Common myeloid progenitor, CD34-positive (primary cell): ENCODE measurements around the gene ESCO1.

Source experiments
- CTCF ChIA-PET: fragments of 350-600 bp; sonication (Branson Sonifier 250); formaldehyde crosslinking; loops from one replicate; lab custom pipeline; 2021; ENCODE audit warnings: antibody characterized with exemption; lab: Charles Lee
- POLR2A ChIA-PET: fragments of 350-600 bp; sonication (Branson Sonifier 250); formaldehyde crosslinking; loops from one replicate; lab custom pipeline; 2021; ENCODE audit warnings: antibody characterized with exemption; lab: Charles Lee
- DNase-seq, 3 donors: peaks; one replicate each; pipeline versions ENCODE4 v3.0.0 to v3.0.0-alpha.2; 2013
- H3K27ac ChIP-seq, 2 experiments: 1 replicate in 1 of 2; 2 replicates in 1 of 2; pipeline ENCODE4 v1.7.0; 2013; ENCODE audit warnings: inconsistent platforms in 2 of 2, low read length in 2 of 2, mild to moderate bottlenecking in 2 of 2, low read depth in 1 of 2, moderate library complexity in 1 of 2; ENCODE audit not compliant: severe bottlenecking in 2 of 2, insufficient read depth in 1 of 2, poor library complexity in 1 of 2
- H3K27me3 ChIP-seq, 5 experiments: replicated peaks in 2 of 5; 1 replicate in 3 of 5; 2 replicates in 2 of 5; pipeline versions ENCODE4 v1.6.1 to v1.7.0; 2013; ENCODE audit warnings: low read length in 4 of 5, mild to moderate bottlenecking in 2 of 5, moderate library complexity in 2 of 5, inconsistent platforms in 1 of 5; ENCODE audit not compliant: insufficient read depth in 5 of 5, control insufficient read depth in 4 of 5
- H3K36me3 ChIP-seq, 4 experiments: 1 replicate in 2 of 4; 2 replicates in 2 of 4; pipeline versions ENCODE4 v1.6.1 to v1.7.0; 2013; ENCODE audit warnings: low read length in 3 of 4, control low read depth in 1 of 4, mild to moderate bottlenecking in 1 of 4; ENCODE audit not compliant: control insufficient read depth in 4 of 4, insufficient read depth in 4 of 4
- H3K4me1 ChIP-seq, 4 experiments: 1 replicate in 3 of 4; 2 replicates in 1 of 4; pipeline versions ENCODE4 v1.6.1 to v1.7.1; 2013; ENCODE audit warnings: low read length in 3 of 4, mild to moderate bottlenecking in 3 of 4, control low read depth in 1 of 4, inconsistent platforms in 1 of 4, moderate library complexity in 1 of 4; ENCODE audit not compliant: control insufficient read depth in 4 of 4, insufficient read depth in 4 of 4; ENCODE audit errors: control extremely low read depth in 1 of 4
- H3K4me3 ChIP-seq, 7 experiments: 1 replicate in 4 of 7; 2 replicates in 3 of 7; pipeline versions ENCODE4 v1.5.1 to v1.7.0; 2013; ENCODE audit warnings: mild to moderate bottlenecking in 7 of 7, low read length in 6 of 7, moderate library complexity in 6 of 7, inconsistent platforms in 2 of 7, low read depth in 2 of 7, control low read depth in 1 of 7; ENCODE audit not compliant: insufficient read depth in 4 of 7, control insufficient read depth in 1 of 7; ENCODE audit errors: extremely low read depth in 1 of 7
- H3K9me3 ChIP-seq, 5 experiments: 1 replicate in 4 of 5; 2 replicates in 1 of 5; pipeline versions ENCODE4 v1.6.1 to v1.7.1; 2013; ENCODE audit warnings: low read length in 4 of 5, mild to moderate bottlenecking in 2 of 5, inconsistent platforms in 1 of 5, low read depth in 1 of 5, moderate library complexity in 1 of 5; ENCODE audit not compliant: control insufficient read depth in 4 of 5, insufficient read depth in 2 of 5; ENCODE audit errors: control extremely low read depth in 1 of 5
- WGBS: methylation state at CpG from one replicate; pipeline ENCODE4 v1.1.5; 2013; ENCODE audit not compliant: insufficient coverage; 5-methylcytosine and 5-hydroxymethylcytosine counted together

ESCO1 gene

DNA sequence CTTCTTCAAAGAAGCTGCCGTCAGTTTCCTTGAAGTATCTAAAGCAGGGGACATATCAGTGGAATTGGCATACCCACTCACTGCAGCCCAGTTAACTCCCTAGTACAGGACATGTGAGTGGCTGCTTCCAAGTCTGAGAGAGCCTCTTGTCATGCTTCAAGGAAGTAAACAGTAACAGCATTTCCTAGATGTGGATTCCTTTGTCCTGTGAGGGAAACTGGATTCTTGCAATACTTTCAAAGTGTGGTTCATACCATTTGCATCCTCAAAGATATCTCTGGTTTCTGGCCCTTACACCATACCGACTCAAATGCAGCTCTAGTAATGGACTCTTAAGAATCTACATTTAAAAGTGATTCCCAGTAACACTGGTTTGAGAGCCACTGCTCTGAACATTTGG, 87.2 kb downstream of the ESCO1 start:
- Histone ChIP-seq H3K27me3 (no peaks in the 10 kb centered on the region), H3K4me1 (no peaks in the 10 kb centered on the region), H3K4me3 (no peak overlapping the region), H3K9me3 (no peaks in the 10 kb centered on the region), H3K27ac (no peak overlapping the region), H3K36me3 (peaks cover 0 to 7% (median 3%) of the 10 kb centered on the region in 4 experiments)
- ChIA-PET CTCF (no interaction called here), POLR2A (no interaction called here)
- DNase-seq, result no peak
- 100% methylated on average over 2 of the region's 2 CpGs for WGBS

DNA sequence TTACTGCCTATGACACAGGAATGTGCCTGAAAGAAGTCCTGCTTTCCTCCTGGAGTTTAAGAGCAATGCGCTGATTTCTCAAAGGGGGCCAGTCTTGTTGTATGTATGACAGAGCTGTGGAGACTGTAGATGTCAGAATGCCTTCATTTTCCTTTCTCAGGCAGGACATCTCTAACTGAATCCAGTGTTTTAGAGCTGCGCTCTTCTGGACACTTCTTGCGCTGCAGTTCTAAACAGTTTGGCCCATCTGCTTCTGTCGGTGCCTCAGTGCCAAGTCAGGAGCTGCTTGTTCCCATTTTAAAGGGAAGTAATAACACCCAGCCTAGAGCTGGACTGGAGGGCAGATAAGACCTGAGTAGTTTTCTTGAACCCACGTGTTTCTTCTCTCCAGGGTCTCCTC, 91.4 kb downstream of the ESCO1 start:
- peaks cover 0 to 7% (median 3%) of the 10 kb centered on the region in 4 experiments for H3K36me3 ChIP-seq
- no peak for DNase-seq
- ChIA-PET CTCF (no interaction called here), POLR2A (no interaction called here)
- no peak overlapping the region for H3K27ac ChIP-seq
- no peak overlapping the region for H3K4me3 ChIP-seq
- 95% methylated on average over 5 of the region's 5 CpGs for WGBS
- H3K4me1 ChIP-seq, result no peaks in the 10 kb centered on the region
- no peaks in the 10 kb centered on the region for H3K27me3 ChIP-seq
- no peaks in the 10 kb centered on the region for H3K9me3 ChIP-seq

DNA sequence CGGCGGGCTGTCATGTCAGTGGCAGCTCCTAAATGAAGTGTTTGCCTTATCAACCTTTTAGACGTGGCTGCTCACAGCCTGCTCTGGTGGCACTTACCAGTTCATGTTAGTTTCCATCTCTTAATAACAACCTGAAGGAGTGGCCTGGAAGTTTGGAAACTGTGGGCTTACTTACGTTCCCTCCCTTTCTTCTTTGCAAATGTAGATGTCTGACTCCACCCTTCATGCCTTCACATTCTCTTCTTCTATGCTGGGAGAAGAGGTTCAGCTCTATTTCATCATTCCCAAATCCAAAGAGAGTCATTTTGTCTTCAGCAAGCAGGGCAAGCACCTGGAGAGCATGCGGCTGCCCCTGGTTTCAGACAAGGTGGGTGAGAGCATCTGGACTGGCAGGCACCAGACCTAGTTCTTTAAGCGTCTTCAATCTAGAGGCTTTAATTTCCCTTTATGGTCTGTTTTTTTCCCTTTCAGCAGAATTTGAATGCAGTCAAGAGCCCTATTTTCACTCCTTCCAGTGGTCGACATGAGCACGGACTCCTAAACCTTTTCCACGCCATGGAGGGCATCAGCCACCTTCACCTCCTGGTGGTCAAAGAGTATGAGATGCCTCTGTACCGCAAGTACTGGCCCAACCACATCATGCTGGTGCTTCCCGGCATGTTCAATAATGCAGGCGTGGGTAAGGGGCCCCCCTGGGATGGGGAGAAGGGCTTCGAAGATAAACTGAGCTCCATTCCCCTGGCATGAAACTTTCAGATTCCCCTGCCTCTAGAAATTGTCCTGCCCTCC, 92.4 kb downstream of the ESCO1 start:
- 98% methylated on average over 11 of the region's 13 CpGs for WGBS

DNA sequence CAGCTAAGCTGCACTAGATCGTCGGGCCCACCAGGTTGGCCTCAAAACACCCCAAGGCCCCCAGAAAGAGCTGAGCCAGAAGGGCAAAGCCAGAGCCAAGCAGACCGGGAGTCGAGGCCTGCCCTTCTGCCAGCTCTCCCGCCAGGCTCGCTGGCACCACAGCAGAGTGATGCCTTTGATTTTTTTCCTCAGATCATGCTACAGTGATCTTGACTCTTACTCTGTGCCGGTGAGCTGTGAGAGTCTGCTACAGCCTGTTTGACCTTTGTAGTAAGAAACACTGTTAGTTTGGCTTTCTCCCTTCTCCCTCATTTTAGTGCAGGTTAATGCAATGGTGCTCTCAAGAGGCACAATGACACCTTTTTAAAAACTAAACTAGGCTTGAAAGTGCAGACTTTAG, 97.8 kb downstream of the ESCO1 start:
- 98% methylated on average over 7 of the region's 7 CpGs for WGBS
- Histone ChIP-seq H3K4me3 (no peak overlapping the region), H3K4me1 (no peaks in the 10 kb centered on the region), H3K9me3 (no peaks in the 10 kb centered on the region), H3K27me3 (no peaks in the 10 kb centered on the region), H3K36me3 (no peaks in the 10 kb centered on the region), H3K27ac (no peak overlapping the region)
- POLR2A ChIA-PET, result no interaction called here
- CTCF ChIA-PET, result interaction anchor here (0.5 to 1.3 kb wide), 2 partner anchors 13 to 471 kb away, joined by 3 to 7 read pairs; no protein-coding TSS in a partner anchor
- no peak for DNase-seq

More for the DNA sequence above, 92.4 kb downstream of the ESCO1 start:
- Histone ChIP-seq H3K9me3 (no peaks in the 10 kb centered on the region), H3K27me3 (no peaks in the 10 kb centered on the region), H3K4me3 (no peak overlapping the region), H3K4me1 (no peaks in the 10 kb centered on the region), H3K36me3 (no peaks in the 10 kb centered on the region), H3K27ac (no peak overlapping the region)
- POLR2A ChIA-PET, result no interaction called here
- CTCF ChIA-PET, result no interaction called here
- no peak for DNase-seq

DNA sequence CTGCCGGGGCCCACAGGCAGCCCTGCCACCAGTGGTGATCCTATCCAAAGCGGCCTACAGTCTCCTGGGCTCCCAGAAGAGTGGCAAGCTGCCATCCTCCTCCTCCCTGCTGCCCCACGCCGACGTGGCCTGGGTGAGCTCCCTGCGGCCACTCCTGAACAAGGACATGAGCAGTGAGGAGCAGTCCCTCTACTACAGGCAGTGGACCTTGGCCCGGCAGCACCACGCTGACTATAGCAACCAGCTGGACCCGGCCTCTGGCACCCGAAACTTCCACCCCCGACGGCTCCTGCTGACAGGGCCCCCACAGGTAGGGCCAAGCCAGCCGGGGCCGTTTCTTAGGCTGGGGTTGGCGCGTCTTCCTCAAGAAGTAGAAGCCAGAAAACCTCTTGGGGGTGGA, 100.5 kb downstream of the ESCO1 start:
- Histone ChIP-seq H3K27ac (no peak overlapping the region), H3K4me1 (no peaks in the 10 kb centered on the region), H3K27me3 (no peaks in the 10 kb centered on the region), H3K36me3 (no peaks in the 10 kb centered on the region), H3K9me3 (no peaks in the 10 kb centered on the region), H3K4me3 (no peak overlapping the region)
- WGBS, result 94% methylated on average over 13 of the region's 16 CpGs
- CTCF ChIA-PET, result interaction anchor here (0.9 kb wide), 1 partner anchor 10 kb away, joined by 3 read pairs; no protein-coding TSS in a partner anchor
- no peak for DNase-seq
- POLR2A ChIA-PET, result no interaction called here

DNA sequence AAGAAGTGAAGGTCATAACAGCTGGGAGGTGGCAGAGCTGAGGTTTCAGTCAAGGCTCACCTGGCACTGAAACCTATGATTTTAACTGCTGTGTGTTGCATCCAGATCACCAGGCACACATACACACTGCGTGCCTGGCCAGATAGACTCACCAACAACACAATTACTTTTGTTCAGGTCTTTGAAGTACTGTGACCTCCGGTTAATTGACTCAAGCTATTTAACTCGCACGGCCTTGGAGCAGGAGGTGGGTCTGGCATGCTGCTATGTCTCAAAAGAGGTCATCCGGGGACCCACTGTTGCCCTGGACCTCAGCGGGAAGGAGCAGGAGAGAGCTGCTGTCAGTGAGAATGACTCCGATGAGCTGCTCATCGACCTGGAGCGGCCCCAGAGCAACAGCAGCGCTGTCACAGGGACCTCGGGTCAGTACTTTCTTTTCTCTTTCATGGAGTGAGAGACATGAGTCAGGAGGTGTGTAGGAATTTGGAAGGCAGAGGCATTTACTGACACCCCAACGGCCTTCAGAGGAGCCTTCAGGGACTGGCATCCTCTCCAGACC, 104.1 kb downstream of the ESCO1 start:
- H3K9me3 ChIP-seq, result no peaks in the 10 kb centered on the region
- no peak overlapping the region for H3K27ac ChIP-seq
- no peaks in the 10 kb centered on the region for H3K4me1 ChIP-seq
- POLR2A ChIA-PET, result no interaction called here
- WGBS, result 92% methylated on average over 12 of the region's 12 CpGs
- no peak for DNase-seq
- H3K36me3 ChIP-seq, result no peaks in the 10 kb centered on the region
- CTCF ChIA-PET, result interaction anchor here (1.5 kb wide), 1 partner anchor 9 kb away, joined by 7 read pairs; no protein-coding TSS in a partner anchor
- no peak overlapping the region for H3K4me3 ChIP-seq
- no peaks in the 10 kb centered on the region for H3K27me3 ChIP-seq

DNA sequence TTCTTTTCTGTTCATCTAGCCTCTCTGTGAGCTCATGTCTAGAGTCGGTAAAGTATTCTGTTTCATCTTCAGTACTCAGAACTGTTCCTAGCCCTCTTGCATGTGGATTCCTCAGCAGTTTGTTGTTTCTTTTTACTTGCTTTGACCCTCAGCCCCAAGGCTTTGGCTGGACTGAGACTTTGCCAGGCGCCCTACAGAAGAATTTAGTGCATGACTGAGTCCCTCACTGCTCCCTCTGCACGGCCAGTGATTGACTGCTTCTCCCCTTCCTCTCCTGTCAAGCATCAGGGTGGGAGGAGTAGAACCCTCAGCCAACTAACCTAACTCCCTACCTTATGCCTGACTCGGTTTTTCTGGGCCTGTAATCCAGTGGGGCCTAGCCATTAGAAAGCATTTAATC, 109.8 kb downstream of the ESCO1 start:
- no peak for DNase-seq
- ChIA-PET POLR2A (no interaction called here), CTCF (interaction anchor here (0.7 kb wide), 1 partner anchor 175 kb away, joined by 3 read pairs; no protein-coding TSS in a partner anchor)
- Histone ChIP-seq H3K27ac (no peak overlapping the region), H3K4me3 (no peak overlapping the region), H3K9me3 (no peaks in the 10 kb centered on the region), H3K4me1 (no peaks in the 10 kb centered on the region), H3K27me3 (no peaks in the 10 kb centered on the region), H3K36me3 (no peaks in the 10 kb centered on the region)
- whole genome bisulfite sequencing, result 96% methylated on average over 4 of the region's 4 CpGs
